ENCODE data around the gene PTPRN2. TPM values are rescaled to one million over a fixed set of nuclear protein-coding genes. Genes with fewer than 3 reads are reported as not detected.

Gene PTPRN2
- total and polyA plus RNA-seq, 2 of the 8 experiments (the other 6 are each of a cell fraction or from before 2014, with no cell fraction given) = 2.6 to 4.5 TPM

DNA sequence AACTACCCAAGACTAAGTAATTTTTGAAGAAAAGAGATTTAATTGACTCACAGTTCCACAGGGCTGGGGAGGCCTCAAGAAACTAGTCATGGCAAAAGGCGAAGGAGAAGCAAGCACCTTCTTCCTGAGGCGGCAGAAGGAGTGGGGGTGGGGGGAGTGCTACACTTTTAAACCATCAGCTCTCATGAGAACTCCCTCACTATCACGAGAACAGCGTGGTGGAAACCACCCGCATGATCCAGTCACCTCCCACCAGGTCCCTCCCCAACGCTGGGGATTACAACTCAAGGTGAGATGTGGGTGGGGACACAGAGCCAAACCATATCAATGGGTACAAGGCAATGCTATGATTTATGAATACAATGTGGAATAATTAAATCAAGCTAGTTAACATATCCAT lies 241.9 kb downstream of the PTPRN2 start:
- Histone ChIP-seq H2AK5ac (ENCODE audit: low read depth, low read length) (no peak overlapping the region), H3K14ac (ENCODE audit: insufficient read length) (no peak overlapping the region), H3K18ac (ENCODE audit: extremely low read depth, low read length) (no peak overlapping the region), H3K23ac (ENCODE audit: insufficient read length) (no peak overlapping the region), H3K9me3 (ENCODE audit: insufficient read depth in 2 of 2, low read depth in 1 of 2, low read length in 1 of 2) (peaks cover 6 to 26% of the 10 kb centered on the region in 2 experiments; a peak in 2 of 4 replicates), H4K91ac (replicated peaks; ENCODE audit: insufficient read length, low read length) (no peak overlapping the region), H3K23me2 (ENCODE audit: low read depth, low read length) (no peaks in the 10 kb centered on the region), H3K4me2 (ENCODE audit: insufficient read depth in 1 of 2, low read depth in 2 of 2, low read length in 2 of 2) (no peak overlapping the region), H3K79me2 (ENCODE audit: control insufficient read depth in 1 of 2, insufficient read depth in 2 of 2, low read length in 2 of 2) (no peaks in the 10 kb centered on the region), H2BK15ac (ENCODE audit: low read length) (no peak overlapping the region), H3K79me1 (ENCODE audit: low read depth, low read length) (no peaks in the 10 kb centered on the region), H4K8ac (ENCODE audit: extremely low read depth, insufficient read depth, low read length) (no peak overlapping the region), H2BK20ac (ENCODE audit: low read length) (no peak overlapping the region), H4K20me1 (replicated peaks in 1 of 2; ENCODE audit: control insufficient read depth in 1 of 2, insufficient read depth in 2 of 2, low read length in 2 of 2) (no peaks in the 10 kb centered on the region), H4K5ac (ENCODE audit: insufficient read length, low read depth, low read length) (no peak overlapping the region), H3K4me3 (ENCODE audit: extremely low read depth in 1 of 4, insufficient read depth in 2 of 4, low read depth in 3 of 4, low read length in 4 of 4) (no peak overlapping the region), H3K4me1 (replicated peaks in 1 of 4; ENCODE audit: control insufficient read depth in 3 of 4, insufficient read depth in 4 of 4, low read length in 3 of 4) (no peaks in the 10 kb centered on the region), H2BK5ac (ENCODE audit: low read depth, low read length) (no peak overlapping the region), H3K56ac (replicated peaks; ENCODE audit: insufficient read length, low read depth, low read length) (no peak overlapping the region), H3K36me3 (ENCODE audit: control insufficient read depth in 2 of 4, insufficient read depth in 4 of 4, low read length in 3 of 4) (no peaks in the 10 kb centered on the region), H2BK12ac (ENCODE audit: low read depth, low read length) (no peak overlapping the region), H3K27ac (ENCODE audit: low read depth, low read length) (no peak overlapping the region), H2BK120ac (replicated peaks; ENCODE audit: low read depth, low read length) (no peak overlapping the region), H3K9ac (replicated peaks in 1 of 4; ENCODE audit: extremely low read depth in 1 of 4, low read depth in 3 of 4, low read length in 3 of 4) (no peak overlapping the region), H2AFZ (ENCODE audit: low read length) (no peak overlapping the region), H3K4ac (replicated peaks; ENCODE audit: insufficient read length, low read depth, low read length) (no peak overlapping the region), H3K27me3 (replicated peaks in 1 of 4; ENCODE audit: control insufficient read depth in 3 of 4, extremely low read depth in 1 of 4, insufficient read depth in 3 of 4, low read length in 3 of 4) (peaks cover 0 to 10% (median 5%) of the 10 kb centered on the region in 4 experiments; a peak in 3 of 7 replicates)
- FAIRE-seq = no peak
- 67% methylated on average over 6 of the region's 6 CpGs; no CpG with 5 or more reads in 1 of the 2 experiments for WGBS, 2 experiments (ENCODE audit: extremely low coverage in 1 of 2, insufficient coverage in 1 of 2, insufficient read length in 1 of 2, insufficient replicate concordance in 2 of 2, low coverage in 1 of 2, low lambda C conversion rate in 2 of 2, missing lambda C conversion rate in 1 of 2)
- CTCF ChIA-PET (ENCODE audit: partially characterized antibody) = interaction anchor here (5.1 kb wide), 1 partner anchor 9 kb away, joined by 26 read pairs; no protein-coding TSS in a partner anchor
- POLR2A ChIA-PET (ENCODE audit: partially characterized antibody) = no interaction called here
- no peak for DNase-seq (ENCODE audit: low read depth in 1 of 2, low spot score in 2 of 2)
- TF ChIP-seq HDAC6 (IDR thresholded peaks at IDR 0.05; ENCODE audit: low read depth, low read length) (no peak), YY1 (IDR thresholded peaks at IDR 0.05; ENCODE audit: low read depth, low read length) (no peak), BACH1 (IDR thresholded peaks at IDR 0.05; ENCODE audit: low read length) (no peak), EGR1 (IDR thresholded peaks at IDR 0.05; ENCODE audit: borderline replicate concordance, low read depth, low read length) (no peak), SIN3A (conservative IDR thresholded peaks at IDR 0.05 in 1 of 2, IDR thresholded peaks at IDR 0.05 in 1 of 2; ENCODE audit: low read depth in 1 of 2, low read length in 2 of 2) (no peak), EZH2 (IDR thresholded peaks at IDR 0.05; ENCODE audit: low read depth, low read length, severe bottlenecking) (no peak), CREB1 (IDR thresholded peaks at IDR 0.05) (no peak), POLR2A (IDR thresholded peaks at IDR 0.05; ENCODE audit: control extremely low read depth in 1 of 2, low read depth in 2 of 2, low read length in 2 of 2) (no peak), HDAC2 (IDR thresholded peaks at IDR 0.05; ENCODE audit: borderline replicate concordance in 1 of 2, low read depth in 2 of 2, low read length in 2 of 2) (no peak), TBP (IDR thresholded peaks at IDR 0.05; ENCODE audit: low read depth, low read length) (no peak), RNF2 (IDR thresholded peaks at IDR 0.05; ENCODE audit: borderline replicate concordance, low read depth, low read length, missing control alignments, poor library complexity, severe bottlenecking) (no peak)
- TF ChIP-seq, protein P1, sequence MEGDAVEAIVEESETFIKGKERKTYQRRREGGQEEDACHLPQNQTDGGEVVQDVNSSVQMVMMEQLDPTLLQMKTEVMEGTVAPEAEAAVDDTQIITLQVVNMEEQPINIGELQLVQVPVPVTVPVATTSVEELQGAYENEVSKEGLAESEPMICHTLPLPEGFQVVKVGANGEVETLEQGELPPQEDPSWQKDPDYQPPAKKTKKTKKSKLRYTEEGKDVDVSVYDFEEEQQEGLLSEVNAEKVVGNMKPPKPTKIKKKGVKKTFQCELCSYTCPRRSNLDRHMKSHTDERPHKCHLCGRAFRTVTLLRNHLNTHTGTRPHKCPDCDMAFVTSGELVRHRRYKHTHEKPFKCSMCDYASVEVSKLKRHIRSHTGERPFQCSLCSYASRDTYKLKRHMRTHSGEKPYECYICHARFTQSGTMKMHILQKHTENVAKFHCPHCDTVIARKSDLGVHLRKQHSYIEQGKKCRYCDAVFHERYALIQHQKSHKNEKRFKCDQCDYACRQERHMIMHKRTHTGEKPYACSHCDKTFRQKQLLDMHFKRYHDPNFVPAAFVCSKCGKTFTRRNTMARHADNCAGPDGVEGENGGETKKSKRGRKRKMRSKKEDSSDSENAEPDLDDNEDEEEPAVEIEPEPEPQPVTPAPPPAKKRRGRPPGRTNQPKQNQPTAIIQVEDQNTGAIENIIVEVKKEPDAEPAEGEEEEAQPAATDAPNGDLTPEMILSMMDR (IDR thresholded peaks at IDR 0.05; ENCODE audit: control extremely low read depth in 1 of 3, insufficient read depth in 1 of 3, low read depth in 1 of 3, low read length in 3 of 3) = no peak

Data from H1 (cell line).